ENCODE results near the gene PCARE.
"Not testable (repeated sequence)": the region's sequence is repeated elsewhere in the genome, so short reads cannot be mapped to it uniquely, and the experiment has no call there.

Gene PCARE

GRCh38 chr2:29096969-29097368 lies 22.6 kb upstream of the PCARE start:
- no peak for DNase-seq (ENCODE audit: low read depth)

DNA sequence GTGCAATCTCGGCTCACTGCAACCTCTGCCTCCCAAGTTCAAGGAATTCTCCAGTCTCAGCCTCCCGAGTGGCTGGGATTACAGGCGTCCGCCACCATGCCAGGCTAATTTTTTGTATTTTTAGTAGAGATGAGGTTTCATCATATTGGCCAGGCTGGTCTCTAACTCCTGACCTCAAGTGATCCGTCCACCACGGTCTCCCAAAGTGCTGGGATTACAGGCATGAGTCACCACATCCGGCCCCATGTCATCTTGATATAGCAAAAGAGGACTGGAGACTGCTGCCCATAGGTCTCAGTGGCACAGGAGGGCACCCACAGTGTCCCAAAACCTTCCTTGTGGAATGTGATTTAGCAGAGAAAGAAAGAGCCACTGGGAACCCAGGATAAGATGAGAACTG lies 16.0 kb upstream of the PCARE start:
- not testable (repeated sequence) for DNase-seq (ENCODE audit: low read depth)

DNA sequence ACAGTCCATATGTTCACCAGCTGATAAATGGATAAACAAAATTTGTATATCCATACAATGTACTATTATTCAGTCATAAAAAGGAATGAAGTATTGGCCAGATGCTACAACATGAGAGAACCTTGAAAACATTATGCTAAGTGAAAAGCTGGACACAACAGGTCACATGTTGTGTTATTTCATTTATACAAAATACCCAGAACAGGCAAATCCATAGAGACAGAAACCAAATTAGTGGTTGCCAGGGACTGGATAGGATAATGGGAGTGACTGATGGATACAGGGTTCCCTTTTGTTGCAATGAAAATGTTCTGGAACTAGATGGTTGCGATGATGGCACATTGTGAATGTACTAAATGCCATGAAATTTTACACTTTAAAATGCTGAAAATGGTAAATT lies 10.2 kb upstream of the PCARE start:
- no peak for DNase-seq (ENCODE audit: low read depth)

- DNase-seq (ENCODE audit: low read depth): no peak
Observed at GRCh38 chr2:29082804-29083495, 8.6 kb upstream of the PCARE start.

DNA sequence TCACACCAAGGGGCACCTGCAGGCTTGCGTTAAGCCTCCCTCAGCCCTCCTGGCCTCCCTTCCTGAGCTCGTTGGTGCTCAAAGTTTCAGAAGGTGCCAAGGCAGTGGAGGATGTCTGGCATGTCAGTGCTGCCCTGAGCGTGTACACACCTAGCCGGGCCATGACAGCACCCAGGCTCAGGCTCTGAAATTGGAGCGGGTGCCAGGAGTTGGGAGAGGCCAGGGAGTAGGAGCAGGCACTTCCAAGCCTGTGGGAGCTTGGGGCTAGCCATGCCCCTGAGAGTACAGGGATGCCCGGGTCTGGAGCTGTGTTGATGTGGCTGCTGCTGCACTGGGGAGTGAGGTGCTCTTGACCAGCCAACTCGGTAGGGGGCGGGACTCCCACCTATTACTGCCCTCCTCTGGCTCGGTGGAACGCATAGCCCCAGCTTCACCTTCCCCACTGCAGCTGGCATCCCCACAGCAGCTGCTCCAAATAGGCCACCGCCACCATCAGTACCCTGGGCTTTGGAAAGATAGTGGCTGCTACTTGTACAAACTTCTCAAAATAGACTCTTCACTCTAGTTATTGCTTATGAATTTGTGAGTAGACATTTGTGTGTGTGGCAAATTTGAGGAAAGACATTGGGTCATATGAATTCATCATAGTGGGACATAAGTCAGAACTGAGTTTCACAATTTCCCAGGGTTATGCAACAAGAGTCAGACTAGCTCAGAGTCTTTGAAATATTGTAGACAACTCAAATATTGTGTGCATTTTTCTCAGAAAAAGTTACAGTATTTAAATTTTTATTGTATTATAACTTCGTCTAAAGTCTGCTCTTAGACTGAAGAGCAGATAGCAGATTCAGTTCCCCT lies 6.8 kb upstream of the PCARE start:
- DNase-seq (ENCODE audit: low read depth): no peak

GRCh38 chr2:29079887-29080286 lies 5.6 kb upstream of the PCARE start:
- no peak for DNase-seq (ENCODE audit: low read depth)

DNA sequence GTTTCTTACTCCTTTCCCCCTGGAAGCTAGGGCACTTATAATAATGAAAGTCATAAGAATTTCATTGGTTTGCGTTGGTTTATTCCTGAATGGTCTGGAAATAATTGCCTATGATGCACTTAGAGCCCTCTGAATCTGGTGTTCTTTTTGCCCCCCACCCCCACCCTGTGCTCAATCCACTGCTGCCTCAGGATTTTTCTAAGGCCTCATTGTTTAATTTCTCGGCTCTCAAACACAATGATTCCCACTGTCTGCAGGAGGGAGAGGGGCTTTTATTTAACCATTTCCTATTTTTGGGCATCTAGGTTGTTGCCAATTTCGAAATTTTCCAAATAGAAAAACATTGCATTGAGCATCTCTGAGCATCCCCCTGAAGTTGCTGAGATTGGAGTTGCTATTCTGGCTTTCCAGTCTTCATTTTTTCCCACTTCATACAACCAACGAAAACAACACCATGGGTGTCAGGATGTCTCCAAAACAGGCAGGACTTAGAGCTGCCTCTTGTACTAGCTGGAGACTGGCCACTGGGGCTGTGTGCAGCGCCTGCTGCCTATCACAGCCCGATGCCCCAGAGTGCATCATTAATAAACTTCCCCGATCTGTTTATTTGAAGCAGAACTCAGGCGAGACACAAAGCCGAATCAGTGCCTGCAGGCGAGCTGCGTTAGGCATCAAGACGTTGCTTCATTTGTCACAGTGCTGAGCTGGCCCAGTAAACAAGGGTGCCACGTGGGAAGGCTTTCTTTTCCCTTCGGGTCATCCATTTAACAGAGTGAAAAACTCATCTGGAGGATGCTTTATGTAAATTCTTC lies 1.8 kb upstream of the PCARE start:
- DNase-seq (ENCODE audit: low read depth): no peak

- no peak for DNase-seq (ENCODE audit: low read depth)
Observed at GRCh38 chr2:29073933-29074332, 390 bp downstream of the PCARE start.

DNA sequence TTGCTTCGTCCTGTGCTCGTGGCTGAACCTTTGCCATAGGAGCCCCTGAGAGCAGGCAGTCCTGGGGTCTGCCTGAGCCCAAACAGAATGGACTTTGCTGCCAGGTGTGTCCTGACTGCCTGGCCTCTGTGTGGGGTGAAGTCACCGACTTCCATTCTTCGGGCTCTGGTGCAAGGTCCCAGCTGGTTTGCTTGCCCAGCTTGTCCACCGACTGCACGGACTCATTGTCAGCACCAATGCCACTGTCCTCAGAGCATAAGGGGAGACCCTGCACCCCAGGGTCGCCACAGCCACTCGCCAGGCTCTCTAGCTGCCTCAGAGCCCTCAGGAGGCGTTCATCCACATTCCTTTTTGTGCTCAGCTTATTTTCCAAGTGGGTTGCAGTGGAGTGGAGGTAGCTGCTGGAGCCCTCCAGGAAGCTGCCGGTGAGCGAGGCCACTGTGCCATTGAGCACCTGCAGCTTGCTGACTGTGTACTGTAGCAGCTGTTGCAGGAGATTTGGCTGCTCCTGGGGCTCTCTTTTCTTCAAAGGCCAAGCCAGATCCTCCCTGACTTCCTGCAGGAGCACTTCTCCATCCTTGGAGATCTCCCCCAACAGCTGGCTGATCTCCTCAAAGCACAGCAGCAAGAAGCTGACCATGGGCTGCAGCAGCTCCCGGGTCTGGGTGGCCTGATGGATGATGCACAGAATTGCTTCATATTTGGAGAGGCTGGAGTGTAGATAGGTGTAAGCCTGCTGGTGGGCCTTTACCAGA lies 1.2 kb downstream of the PCARE start:
- DNase-seq (ENCODE audit: low read depth): no peak

DNA sequence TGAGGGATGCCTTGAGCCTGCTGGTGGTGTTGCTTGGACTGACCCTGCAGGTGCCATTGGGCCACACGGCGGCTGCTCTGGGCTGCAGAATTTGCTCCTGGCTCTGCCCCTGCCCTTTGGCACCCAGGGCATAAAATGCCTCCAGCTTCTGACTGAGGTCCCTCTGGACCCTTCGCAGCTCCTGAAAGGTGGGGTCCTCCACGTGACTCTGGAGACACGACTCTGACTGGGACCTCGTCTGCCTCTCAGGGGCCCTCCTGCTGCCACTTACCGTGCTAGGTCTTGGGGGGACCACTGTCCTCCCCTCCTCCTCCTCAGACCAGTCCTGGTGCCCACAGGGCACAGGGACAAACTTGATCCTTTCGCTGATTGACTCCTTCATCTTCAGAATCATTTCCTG lies 2.1 kb downstream of the PCARE start:
- DNase-seq (ENCODE audit: low read depth): no peak

DNA sequence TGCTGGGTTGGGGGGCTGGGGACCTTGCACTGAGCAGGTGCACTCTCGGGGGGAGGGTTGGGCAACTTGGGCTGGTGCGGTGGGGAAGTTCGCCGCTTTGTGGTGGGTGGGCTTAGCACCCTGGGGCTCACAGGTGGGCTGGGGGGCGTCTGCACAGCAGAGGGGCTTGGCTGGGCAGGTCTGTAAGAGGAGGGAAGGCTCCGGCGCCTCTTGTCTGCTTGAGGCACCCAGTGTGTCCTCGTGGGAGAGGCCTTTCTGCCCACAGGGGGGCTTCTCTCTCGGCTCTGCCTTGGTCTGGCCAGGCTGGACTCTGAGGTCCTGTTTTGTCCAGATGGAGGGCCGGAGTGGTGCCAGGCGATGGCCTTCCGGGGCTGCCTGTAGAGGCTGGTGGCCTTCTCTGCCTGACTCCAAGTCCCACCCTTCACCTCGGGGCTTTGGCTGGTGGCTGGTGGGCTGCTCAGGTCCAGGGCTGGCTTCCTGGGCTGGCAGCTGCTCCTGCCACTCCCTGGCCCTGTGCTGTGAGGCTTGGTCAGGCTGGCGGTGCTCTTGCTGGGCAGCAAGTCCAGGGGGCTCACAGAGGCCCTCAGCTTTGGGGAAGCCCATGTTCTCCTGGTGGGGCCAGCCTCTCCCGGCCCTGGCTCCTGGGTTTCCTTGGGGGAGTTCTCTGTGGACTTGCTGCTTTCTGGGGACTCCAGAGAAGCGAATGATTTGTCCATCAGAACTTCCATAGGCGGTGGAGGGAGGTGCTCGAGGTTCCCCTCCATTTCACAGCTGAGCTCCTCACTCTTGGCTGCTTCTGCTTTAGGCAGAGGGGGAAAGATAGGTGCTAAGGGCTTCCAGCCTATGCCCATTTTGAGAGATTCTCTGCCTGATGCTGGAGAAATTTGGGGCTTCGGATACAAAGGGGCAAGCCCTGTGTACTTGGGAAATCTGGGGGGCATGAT lies 3.0 kb downstream of the PCARE start:
- no peak for DNase-seq (ENCODE audit: low read depth)

DNA sequence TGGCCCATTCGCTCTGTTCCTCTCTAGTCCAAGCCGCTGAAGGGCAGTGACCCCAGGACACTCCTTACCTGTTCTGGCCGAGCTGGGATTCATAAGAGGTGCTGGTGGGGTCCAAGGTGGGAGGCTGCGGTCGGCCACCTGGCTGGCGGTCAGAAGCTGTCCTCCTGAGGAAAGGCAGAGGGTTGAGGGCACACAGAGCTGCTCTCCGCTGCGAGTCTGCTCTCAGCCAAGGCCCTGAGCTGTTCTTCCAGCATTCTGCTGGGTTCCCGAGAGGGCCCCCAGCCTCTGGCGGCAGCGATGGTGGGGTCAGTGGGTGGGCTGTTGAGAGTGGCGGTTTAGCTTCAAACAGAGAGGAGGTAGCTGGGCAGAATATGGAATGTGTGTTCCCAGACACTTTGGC lies 3.8 kb downstream of the PCARE start:
- DNase-seq (ENCODE audit: low read depth): no peak

DNA sequence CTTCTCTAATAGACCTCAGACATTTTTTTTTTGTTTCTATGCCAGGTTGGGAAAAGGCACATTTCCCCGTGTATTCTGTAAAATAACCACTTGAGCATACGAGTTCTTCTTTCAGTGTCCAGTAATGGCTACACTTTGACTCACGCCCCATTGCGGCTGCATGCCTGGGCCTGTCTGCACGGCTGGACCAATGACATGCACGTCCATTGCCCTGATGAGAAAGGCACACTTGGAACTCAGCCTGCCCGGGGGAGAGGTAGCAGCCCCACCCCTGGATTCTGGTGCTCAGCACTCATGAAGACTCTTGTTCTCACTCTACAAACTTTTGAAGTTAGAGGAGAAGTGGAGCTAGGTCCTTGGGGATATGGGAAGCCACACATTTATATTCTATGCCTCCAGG lies 5.8 kb downstream of the PCARE start:
- no peak for DNase-seq (ENCODE audit: low read depth)

GRCh38 chr2:29066997-29067605 lies 7.2 kb downstream of the PCARE start:
- no peak for DNase-seq (ENCODE audit: low read depth)

GRCh38 chr2:29066271-29066860 lies 8.0 kb downstream of the PCARE start:
- DNase-seq (ENCODE audit: low read depth): no peak

DNA sequence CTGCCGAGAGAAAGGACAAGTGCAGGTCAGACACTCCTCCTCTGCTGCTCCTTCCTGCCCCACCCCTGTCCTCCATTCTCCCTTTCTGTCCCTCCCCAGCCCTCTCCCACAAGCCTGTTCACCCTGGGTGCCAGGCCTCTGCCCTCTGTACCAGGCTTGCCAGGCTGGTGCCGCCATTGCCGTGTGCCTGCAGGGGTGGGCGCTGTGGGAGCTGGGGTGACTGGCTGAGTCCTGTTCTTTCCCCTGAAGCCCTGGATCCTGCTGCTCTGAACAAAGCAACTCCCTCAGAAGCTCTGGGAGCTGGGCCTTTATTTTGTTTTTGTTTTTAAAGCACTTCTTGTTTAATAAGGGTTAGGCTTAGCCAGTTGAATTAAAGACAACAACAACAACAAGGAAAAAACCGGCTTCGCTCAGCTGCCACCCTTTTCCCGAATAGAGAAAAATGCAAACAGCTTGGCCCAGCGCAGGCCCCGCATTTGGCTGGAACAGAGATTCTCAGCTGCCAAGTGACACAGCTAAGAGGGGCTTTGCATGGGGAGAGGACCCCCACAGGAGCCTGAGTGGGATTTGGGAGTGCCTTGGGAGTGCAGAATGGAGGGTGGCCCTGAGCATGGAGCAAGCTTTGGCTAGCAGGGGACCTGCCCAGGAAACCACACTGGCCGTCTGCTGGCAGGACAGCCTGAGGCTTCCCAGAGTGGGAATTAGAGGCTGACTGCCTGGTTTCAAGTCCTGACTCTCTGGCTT lies 9.1 kb downstream of the PCARE start:
- no peak for DNase-seq (ENCODE audit: low read depth)

GRCh38 chr2:29064746-29065067 lies 9.6 kb downstream of the PCARE start:
- DNase-seq (ENCODE audit: low read depth): no peak

DNA sequence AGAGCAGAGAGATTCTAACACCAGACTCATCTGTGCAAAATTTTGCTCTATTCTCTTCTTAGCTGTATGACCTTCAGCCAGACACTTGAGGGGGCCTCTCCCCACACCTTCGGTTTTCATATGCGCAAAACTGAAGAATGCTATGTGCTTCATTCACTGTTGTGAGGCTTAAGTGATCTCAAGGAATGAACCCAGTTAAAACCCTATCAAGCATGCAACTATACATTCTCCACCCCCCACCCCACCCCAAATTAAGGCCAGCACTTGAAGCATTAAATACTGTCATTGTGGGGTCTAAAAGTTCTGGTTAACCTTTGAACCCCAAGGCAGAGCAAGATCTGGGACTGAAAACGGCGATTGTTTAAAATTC lies 10.0 kb downstream of the PCARE start:
- no peak for DNase-seq (ENCODE audit: low read depth)

DNA sequence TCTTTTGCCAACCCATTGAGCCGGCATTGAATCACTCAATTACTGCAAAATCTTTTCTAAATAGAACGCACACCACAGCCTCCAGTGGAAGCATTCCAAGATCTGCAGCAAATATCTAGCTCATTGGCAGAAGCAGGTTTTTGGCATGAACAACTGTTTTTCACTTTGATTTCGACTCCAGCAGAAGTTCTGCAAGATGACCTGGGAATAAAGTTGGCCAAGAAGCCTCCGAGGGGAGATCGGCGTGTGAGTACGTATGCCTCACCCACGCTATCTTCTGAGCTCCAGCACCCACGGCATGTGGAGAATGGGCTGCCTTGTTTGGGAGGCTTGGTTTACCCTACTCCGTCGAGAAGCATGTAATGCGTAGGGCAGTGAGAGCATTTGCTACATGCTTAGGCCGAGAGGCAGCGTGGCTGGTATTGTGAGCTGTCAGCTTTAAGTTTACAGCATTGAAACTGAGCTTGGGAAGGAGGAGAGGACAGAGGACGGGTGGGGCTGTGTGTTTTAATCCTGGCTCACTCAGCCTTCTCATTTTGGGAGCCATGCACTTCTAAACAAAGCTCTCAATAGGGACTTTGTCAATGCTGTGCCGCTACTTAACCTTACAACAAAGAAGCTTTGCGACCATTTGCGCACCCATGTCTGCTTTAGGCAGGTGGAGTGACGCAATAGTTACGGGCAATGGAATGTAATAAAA lies 10.5 kb downstream of the PCARE start:
- peak; percentile 28 for DNase-seq (ENCODE audit: low read depth)
